Nephron (organoid): ENCODE measurements around the gene ADGRD1.
"Not testable (repeated sequence)": the region's sequence is repeated elsewhere in the genome, so short reads cannot be mapped to it uniquely, and the experiment has no call there.

Experiments
- H3K27ac Mint-ChIP-seq, 3 experiments: 2 replicates each; pipeline ENCODE4 v1.8.0; 2020; ENCODE audit warnings: mixed read lengths in 3 of 3, mild to moderate bottlenecking in 2 of 3, moderate library complexity in 1 of 3
- H3K27me3 Mint-ChIP-seq: 2 replicates; pipeline ENCODE4 v1.8.0; 2021; ENCODE audit warnings: low read depth, mild to moderate bottlenecking, moderate library complexity, mixed read lengths
- H3K36me3 Mint-ChIP-seq: 2 replicates; pipeline ENCODE4 v1.8.0; 2020; ENCODE audit warnings: low read depth, mixed read lengths
- H3K4me1 Mint-ChIP-seq: 2 replicates; pipeline ENCODE4 v1.8.0; 2020; ENCODE audit warnings: mixed read lengths
- H3K4me3 Mint-ChIP-seq, 3 experiments: 2 replicates each; pipeline ENCODE4 v1.8.0; 2020; ENCODE audit warnings: mild to moderate bottlenecking in 3 of 3, mixed read lengths in 3 of 3, moderate library complexity in 2 of 3
- H3K9me3 Mint-ChIP-seq: 2 replicates; pipeline ENCODE4 v1.8.0; 2020; ENCODE audit warnings: mixed read lengths
- TF ChIP-seq, protein P1 (sequence below), 3 experiments: fragments of 200-600 bp; sonication (generic); IDR thresholded peaks; one replicate each; pipeline ENCODE4 v1.5.0; 2021; ENCODE audit warnings: antibody characterized with exemption in 3 of 3; ENCODE audit not compliant: unreplicated experiment in 3 of 3

Gene ADGRD1

DNA sequence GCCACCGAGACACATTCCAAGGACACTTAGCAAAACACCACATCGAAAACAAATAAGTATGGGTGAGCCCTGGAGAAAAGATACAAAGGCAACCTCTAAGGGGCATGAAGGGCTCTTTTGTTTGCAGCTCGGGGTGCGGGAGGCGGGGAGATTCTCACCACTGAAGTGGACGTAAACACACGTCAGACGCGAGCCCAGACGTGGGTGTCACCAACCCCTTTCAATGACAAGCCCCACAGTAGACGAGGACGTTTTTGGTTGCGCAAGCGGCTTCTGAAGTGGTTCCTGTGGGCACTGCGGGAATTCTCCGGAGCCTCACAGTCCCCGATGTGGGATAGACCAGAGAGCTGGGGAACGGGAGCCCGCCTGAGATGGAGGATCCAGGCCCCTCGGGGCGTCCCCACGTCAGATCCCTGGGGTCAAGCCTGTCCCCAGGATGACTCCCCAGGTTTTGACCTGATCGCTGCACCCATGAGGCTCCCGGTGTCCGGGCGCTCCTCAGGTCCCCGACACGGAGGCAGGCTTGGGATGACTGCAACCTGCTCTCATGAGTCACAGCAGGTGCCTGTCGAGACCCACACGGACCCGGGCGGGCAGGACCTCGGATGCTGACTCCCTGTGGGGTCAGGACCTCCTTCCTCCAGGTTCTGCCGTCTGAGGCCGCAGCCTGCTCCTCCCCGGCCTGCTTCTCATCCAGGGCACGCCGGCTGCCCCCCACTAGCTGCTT is 20.3 kb upstream of the ADGRD1 start:
- Mint-ChIP-seq H3K4me3 (no peak overlapping the region), H3K27ac (no peak overlapping the region), H3K9me3 (peaks cover 15% of the 10 kb centered on the region), H3K27me3 (peaks cover 17% of the 10 kb centered on the region), H3K4me1 (peaks cover 13% of the 10 kb centered on the region), H3K36me3 (peaks cover under 1% of the 10 kb centered on the region)
- TF ChIP-seq, protein P1, sequence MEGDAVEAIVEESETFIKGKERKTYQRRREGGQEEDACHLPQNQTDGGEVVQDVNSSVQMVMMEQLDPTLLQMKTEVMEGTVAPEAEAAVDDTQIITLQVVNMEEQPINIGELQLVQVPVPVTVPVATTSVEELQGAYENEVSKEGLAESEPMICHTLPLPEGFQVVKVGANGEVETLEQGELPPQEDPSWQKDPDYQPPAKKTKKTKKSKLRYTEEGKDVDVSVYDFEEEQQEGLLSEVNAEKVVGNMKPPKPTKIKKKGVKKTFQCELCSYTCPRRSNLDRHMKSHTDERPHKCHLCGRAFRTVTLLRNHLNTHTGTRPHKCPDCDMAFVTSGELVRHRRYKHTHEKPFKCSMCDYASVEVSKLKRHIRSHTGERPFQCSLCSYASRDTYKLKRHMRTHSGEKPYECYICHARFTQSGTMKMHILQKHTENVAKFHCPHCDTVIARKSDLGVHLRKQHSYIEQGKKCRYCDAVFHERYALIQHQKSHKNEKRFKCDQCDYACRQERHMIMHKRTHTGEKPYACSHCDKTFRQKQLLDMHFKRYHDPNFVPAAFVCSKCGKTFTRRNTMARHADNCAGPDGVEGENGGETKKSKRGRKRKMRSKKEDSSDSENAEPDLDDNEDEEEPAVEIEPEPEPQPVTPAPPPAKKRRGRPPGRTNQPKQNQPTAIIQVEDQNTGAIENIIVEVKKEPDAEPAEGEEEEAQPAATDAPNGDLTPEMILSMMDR (IDR thresholded peaks at IDR 0.05; ENCODE audit: unreplicated experiment in 3 of 3), result no peak

DNA sequence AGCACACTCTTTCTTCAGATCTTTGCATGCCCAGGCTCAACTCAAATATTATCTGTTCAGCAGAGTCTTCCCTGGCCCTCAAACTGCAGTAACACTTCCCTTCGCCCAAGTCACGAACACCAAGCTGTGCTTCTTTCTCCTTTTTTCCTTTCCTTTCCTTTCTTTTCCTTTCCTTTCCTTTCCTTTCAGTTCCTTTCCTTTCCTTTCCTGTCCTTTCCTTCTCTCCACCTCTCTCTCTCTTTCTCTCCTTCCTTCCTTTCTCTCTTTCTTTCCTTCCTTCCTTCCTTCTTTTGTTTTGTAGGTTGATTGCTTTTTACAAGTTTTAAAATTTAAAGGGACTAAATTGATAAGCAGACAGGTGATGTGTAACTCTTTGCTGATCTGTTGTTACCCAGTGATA is 19.0 kb upstream of the ADGRD1 start:
- peaks cover 3% of the 10 kb centered on the region for H3K36me3 Mint-ChIP-seq
- H3K4me1 Mint-ChIP-seq, result peaks cover 11% of the 10 kb centered on the region
- H3K27me3 Mint-ChIP-seq, result peaks cover 14% of the 10 kb centered on the region
- H3K27ac Mint-ChIP-seq, result no peak overlapping the region
- H3K4me3 Mint-ChIP-seq, result no peak overlapping the region
- peaks cover 21% of the 10 kb centered on the region for H3K9me3 Mint-ChIP-seq
- TF ChIP-seq, protein P1 (IDR thresholded peaks at IDR 0.05; ENCODE audit: unreplicated experiment in 3 of 3), result no peak

DNA sequence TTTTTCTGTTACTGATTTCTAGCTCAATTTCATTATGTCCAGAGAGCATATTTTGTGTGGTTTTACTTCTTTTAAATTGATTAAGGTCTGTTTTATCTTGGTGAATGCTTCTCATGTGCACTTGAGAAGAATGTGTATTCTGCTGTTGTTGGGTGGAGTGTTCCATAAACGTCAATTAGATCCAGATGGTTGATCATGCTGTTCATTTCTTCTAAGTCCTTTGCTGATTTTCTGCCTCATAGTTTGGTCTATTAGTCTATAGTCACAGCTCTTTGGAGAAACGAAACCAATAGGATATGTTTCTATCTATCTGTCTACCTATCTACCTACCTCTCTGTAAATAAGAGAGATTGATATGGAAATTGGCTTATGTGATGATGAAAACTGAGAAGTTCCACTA is 17.1 kb upstream of the ADGRD1 start:
- Mint-ChIP-seq H3K9me3 (peaks cover 32% of the 10 kb centered on the region), H3K27ac (no peak overlapping the region), H3K36me3 (peaks cover 3% of the 10 kb centered on the region), H3K4me3 (no peak overlapping the region), H3K27me3 (peaks cover 10% of the 10 kb centered on the region), H3K4me1 (peaks cover 11% of the 10 kb centered on the region)
- TF ChIP-seq, protein P1 (IDR thresholded peaks at IDR 0.05; ENCODE audit: unreplicated experiment in 3 of 3), result no peak

DNA sequence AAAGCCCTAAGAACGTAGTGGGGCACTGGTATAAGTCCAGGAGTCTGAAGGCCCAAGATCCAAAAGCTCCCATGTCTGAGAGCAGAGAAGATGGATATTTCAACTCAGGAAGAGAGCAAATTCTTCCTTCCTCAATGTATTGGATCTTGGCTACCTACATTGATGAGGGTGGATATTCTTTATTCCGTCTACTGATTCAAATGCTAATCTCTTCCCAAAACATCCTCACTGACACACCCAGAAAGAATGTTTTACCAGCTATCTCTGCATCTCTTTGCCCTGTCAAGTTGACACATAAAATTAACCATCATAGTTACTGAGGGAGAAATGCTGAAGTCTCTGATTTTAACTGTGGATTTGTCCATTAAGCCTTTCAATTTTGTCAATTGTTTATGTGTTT is 16.6 kb upstream of the ADGRD1 start:
- TF ChIP-seq, protein P1 (IDR thresholded peaks at IDR 0.05; ENCODE audit: unreplicated experiment in 3 of 3), result no peak
- peaks cover 3% of the 10 kb centered on the region for H3K36me3 Mint-ChIP-seq
- no peak overlapping the region for H3K27ac Mint-ChIP-seq
- peaks cover 11% of the 10 kb centered on the region for H3K4me1 Mint-ChIP-seq
- peaks cover 32% of the 10 kb centered on the region for H3K9me3 Mint-ChIP-seq
- H3K27me3 Mint-ChIP-seq, result peaks cover 10% of the 10 kb centered on the region
- H3K4me3 Mint-ChIP-seq, result no peak overlapping the region

DNA sequence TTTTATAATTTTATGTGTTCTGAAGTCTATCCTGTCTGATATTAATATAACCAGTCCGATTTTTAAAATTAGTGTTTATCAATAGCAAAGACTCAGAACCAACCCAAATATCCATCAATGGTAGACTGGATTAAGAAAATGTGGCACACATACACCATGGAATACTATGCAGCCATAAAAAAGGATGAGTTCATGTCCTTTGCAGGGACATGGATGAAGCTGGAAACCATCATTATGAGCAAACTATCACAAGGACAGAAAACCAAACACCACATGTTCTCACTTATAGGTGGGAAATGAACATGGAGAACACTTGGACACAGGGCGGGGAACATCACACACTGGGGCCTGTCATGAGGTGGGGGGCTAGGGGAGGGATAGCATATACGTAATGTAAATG is 16.2 kb upstream of the ADGRD1 start:
- not testable (repeated sequence) for H3K4me3 Mint-ChIP-seq, H3K27ac Mint-ChIP-seq, H3K27me3 Mint-ChIP-seq, H3K36me3 Mint-ChIP-seq, H3K4me1 Mint-ChIP-seq
- peaks cover 32% of the 10 kb centered on the region for H3K9me3 Mint-ChIP-seq

DNA sequence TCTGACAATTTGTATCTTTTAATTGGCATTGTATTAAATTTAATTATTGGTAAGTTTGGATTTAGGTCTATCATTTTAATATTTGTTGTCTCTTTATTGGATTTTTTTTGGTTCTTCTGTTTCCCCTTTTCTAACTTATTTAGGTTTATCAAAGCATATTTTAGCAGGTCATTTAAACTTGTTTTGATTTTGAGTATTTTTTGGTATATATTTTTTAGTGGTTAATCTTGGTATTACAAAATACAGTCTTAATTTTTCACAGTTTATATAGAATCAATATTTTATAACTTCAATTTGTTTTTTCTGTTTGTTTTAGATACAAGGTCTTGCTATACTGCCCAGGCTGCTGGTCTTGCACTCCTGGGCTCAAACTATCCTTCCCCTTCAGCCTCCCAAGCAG is 15.5 kb upstream of the ADGRD1 start:
- peaks cover 3% of the 10 kb centered on the region for H3K36me3 Mint-ChIP-seq
- H3K4me3 Mint-ChIP-seq, result no peak overlapping the region
- no peak overlapping the region for H3K27ac Mint-ChIP-seq
- H3K27me3 Mint-ChIP-seq, result peaks cover 5% of the 10 kb centered on the region
- H3K4me1 Mint-ChIP-seq, result peaks cover under 1% of the 10 kb centered on the region
- TF ChIP-seq, protein P1 (IDR thresholded peaks at IDR 0.05; ENCODE audit: unreplicated experiment in 3 of 3), result no peak
- peaks cover 32% of the 10 kb centered on the region for H3K9me3 Mint-ChIP-seq
